ENCODE measurements around the gene ADARB2.

DNA sequence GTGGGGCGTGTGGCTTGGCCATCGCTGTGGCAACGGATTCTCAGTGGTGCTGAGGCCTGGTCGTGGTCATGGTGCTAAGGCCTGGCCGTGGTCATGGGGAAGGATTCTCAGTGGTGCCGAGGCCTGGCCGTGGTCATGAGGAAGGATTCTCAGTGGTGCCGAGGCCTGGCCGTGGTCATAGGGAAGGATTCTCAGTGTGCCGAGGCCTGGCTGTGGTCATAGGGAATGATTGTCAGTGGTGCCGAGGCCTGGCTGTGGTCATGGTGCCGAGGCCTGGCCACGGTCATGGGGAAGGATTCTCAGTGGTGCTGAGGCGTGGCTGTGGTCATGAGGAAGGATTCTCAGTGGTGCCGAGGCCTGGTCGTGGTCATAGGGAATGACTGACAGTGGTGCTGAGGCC, 327.9 kb downstream of the ADARB2 start:
- TF ChIP-seq, protein P1, sequence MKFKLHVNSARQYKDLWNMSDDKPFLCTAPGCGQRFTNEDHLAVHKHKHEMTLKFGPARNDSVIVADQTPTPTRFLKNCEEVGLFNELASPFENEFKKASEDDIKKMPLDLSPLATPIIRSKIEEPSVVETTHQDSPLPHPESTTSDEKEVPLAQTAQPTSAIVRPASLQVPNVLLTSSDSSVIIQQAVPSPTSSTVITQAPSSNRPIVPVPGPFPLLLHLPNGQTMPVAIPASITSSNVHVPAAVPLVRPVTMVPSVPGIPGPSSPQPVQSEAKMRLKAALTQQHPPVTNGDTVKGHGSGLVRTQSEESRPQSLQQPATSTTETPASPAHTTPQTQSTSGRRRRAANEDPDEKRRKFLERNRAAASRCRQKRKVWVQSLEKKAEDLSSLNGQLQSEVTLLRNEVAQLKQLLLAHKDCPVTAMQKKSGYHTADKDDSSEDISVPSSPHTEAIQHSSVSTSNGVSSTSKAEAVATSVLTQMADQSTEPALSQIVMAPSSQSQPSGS (IDR thresholded peaks at IDR 0.05; ENCODE audit: low read length) = no peak
- TF ChIP-seq MYC (IDR thresholded peaks at IDR 0.05; ENCODE audit: insufficient read depth, insufficient read length, insufficient replicate concordance, low read length, severe bottlenecking) (no peak), YY1 (IDR thresholded peaks at IDR 0.05; ENCODE audit: low read depth, low read length) (no peak), NRF1 (conservative IDR thresholded peaks at IDR 0.05; ENCODE audit: low read depth, low read length) (no peak), KDM1A (IDR thresholded peaks at IDR 0.05; ENCODE audit: borderline replicate concordance) (no peak)
- TF ChIP-seq, protein P2, sequence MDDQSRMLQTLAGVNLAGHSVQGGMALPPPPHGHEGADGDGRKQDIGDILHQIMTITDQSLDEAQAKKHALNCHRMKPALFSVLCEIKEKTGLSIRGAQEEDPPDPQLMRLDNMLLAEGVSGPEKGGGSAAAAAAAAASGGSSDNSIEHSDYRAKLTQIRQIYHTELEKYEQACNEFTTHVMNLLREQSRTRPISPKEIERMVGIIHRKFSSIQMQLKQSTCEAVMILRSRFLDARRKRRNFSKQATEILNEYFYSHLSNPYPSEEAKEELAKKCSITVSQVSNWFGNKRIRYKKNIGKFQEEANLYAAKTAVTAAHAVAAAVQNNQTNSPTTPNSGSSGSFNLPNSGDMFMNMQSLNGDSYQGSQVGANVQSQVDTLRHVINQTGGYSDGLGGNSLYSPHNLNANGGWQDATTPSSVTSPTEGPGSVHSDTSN (IDR thresholded peaks at IDR 0.05; ENCODE audit: insufficient replicate concordance, low read depth, low read length) = no peak

Data from GM12878 (cell line).